C4-2B (cell line): Measurements from ENCODE around the gene TRRAP.

Experiments used
- CTCF ChIP-seq: fragments of 450-650 bp; conservative IDR thresholded peaks from 2 replicates; pipeline ENCODE4 v1.5.1; 2017; ENCODE audit warnings: mild to moderate bottlenecking
- ZFX ChIP-seq: fragments of 450-650 bp; IDR thresholded peaks from 2 replicates; pipeline ENCODE4 v1.6.1; 2017

- no peak for TF ChIP-seq CTCF
- TF ChIP-seq ZFX = no peak
Observed at GRCh38 chr7:99030457-99030856, 152.1 kb downstream of the TRRAP start.
